Fibroblast of lung (primary cell): Measurements from ENCODE around the gene TTC31. TPM values are rescaled to one million over a fixed set of nuclear protein-coding genes. Genes with fewer than 3 reads are reported as not detected.

Experiments used
- DNase-seq, 2 donors: peaks; one replicate each; pipeline versions ENCODE4 v3.0.0 to v3.0.0-alpha.2; 2010; ENCODE audit warnings: low read depth in 2 of 2
- H2AFZ ChIP-seq: 2 replicates; pipeline ENCODE4 v1.5.1; 2012; ENCODE audit warnings: low read length, control low read depth, inconsistent platforms
- H3K27ac ChIP-seq: 2 replicates; pipeline ENCODE4 v1.5.1; 2011; ENCODE audit warnings: low read length, control low read depth; ENCODE audit not compliant: insufficient read depth
- H3K27me3 ChIP-seq: 2 replicates; pipeline ENCODE4 v1.5.1; 2011; ENCODE audit warnings: mild to moderate bottlenecking, low read length; ENCODE audit not compliant: control insufficient read depth, insufficient read depth
- H3K36me3 ChIP-seq: 2 replicates; pipeline ENCODE4 v1.5.1; 2011; ENCODE audit warnings: low read length; ENCODE audit not compliant: control insufficient read depth, insufficient read depth
- H3K4me1 ChIP-seq: 2 replicates; pipeline ENCODE4 v1.5.1; 2011; ENCODE audit warnings: low read length; ENCODE audit not compliant: control insufficient read depth, insufficient read depth; ENCODE audit errors: extremely low read depth
- H3K4me2 ChIP-seq: 2 replicates; pipeline ENCODE4 v1.5.1; 2011; ENCODE audit warnings: low read length, control low read depth; ENCODE audit not compliant: insufficient read depth; ENCODE audit errors: extremely low read depth
- H3K4me3 ChIP-seq, 4 experiments: fragments of 200-600 bp in 1 of 4; sonication (generic) in 1 of 4; replicated peaks in 1 of 4; 2 replicates each; pipeline ENCODE4 v1.5.1; 2011 to 2016; ENCODE audit warnings: low read length in 4 of 4, low read depth in 3 of 4, mild to moderate bottlenecking in 3 of 4, control low read depth in 2 of 4, inconsistent platforms in 1 of 4, mixed read lengths in 1 of 4; ENCODE audit not compliant: insufficient read depth in 1 of 4; ENCODE audit errors: control extremely low read depth in 1 of 4
- H3K79me2 ChIP-seq: 2 replicates; pipeline ENCODE4 v1.5.1; 2012; ENCODE audit warnings: mild to moderate bottlenecking, low read length, inconsistent platforms; ENCODE audit not compliant: control insufficient read depth, insufficient read depth
- H3K9ac ChIP-seq: 2 replicates; pipeline ENCODE4 v1.5.1; 2011; ENCODE audit warnings: mild to moderate bottlenecking, low read length, control low read depth; ENCODE audit not compliant: insufficient read depth
- H3K9me3 ChIP-seq: 2 replicates; pipeline ENCODE4 v1.5.1; 2012; ENCODE audit warnings: low read depth, low read length; ENCODE audit not compliant: control insufficient read depth, insufficient read depth
- H4K20me1 ChIP-seq: 2 replicates; pipeline ENCODE4 v1.5.1; 2011; ENCODE audit warnings: low read length; ENCODE audit not compliant: control insufficient read depth, insufficient read depth; ENCODE audit errors: extremely low read depth
- CTCF ChIP-seq, 2 donors: IDR thresholded peaks in 1 of 2; conservative IDR thresholded peaks in 1 of 2; 1 replicate in 1 of 2; 2 replicates in 1 of 2; pipeline ENCODE4 v1.5.1; 2011 to 2012; ENCODE audit warnings: low read length in 2 of 2, control low read depth in 1 of 2, inconsistent platforms in 1 of 2, low read depth in 1 of 2, mild to moderate bottlenecking in 1 of 2
- EZH2 ChIP-seq: IDR thresholded peaks from 2 replicates; pipeline ENCODE4 v1.5.1; 2012; ENCODE audit warnings: low read length, control low read depth, mild to moderate bottlenecking; ENCODE audit errors: missing control alignments
- polyA plus RNA-seq, 2 donors: library from polyadenylated mRNA; depleted of rRNA in 1 of 2; stranded (reverse) in 1 of 2; unstranded in 1 of 2; fragments of >200 nt; gene quantifications; 2 replicates each; pipeline ENCODE4 v1.2.1, GENCODE V29; 2011 to 2012; ENCODE audit warnings: missing spikeins in 1 of 2
- total RNA-seq: library from RNA; depleted of rRNA; stranded (reverse); fragments of >200 nt; gene quantifications from 2 replicates; pipeline ENCODE4 v1.2.1, GENCODE V29; 2014

TTC31 gene
- total and polyA plus RNA-seq, 2 donors (not counting 1 experiment from before 2014, with no cell fraction given) = 10.7 to 11.8 TPM

DNA sequence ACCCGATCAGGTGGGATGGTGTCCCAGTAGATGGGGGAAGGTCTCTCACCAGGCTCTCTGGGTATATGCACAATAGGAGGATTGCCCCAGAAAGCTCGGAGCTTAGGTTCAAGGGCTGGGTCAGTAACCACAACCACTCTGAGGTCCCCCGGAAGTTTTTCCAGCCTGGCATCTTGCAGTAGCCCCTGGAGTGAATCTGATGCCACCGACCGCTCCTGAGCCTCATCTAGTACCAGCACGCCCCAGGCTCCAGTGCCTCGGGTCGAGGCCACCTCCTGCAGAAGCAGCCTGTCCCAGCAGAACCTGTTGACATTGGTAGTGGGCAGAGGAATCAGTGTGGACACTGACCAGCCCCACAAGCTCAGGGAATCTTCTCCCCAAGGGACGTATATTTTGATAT is 41.1 kb downstream of the TTC31 start:
- no peak overlapping the region for H2AFZ ChIP-seq
- H3K27me3 ChIP-seq = peaks cover 18% of the 10 kb centered on the region
- H3K4me1 ChIP-seq = no peaks in the 10 kb centered on the region
- H3K27ac ChIP-seq = no peak overlapping the region
- H3K4me3 ChIP-seq = no peak overlapping the region
- TF ChIP-seq EZH2 = no peak
- TF ChIP-seq CTCF (conservative IDR thresholded peaks at IDR 0.05 in 1 of 2, IDR thresholded peaks at IDR 0.05 in 1 of 2; ENCODE audit: low read depth in 1 of 2, low read length in 2 of 2) = no peak
- no peak overlapping the region for H3K4me2 ChIP-seq
- H3K36me3 ChIP-seq = peaks cover 18% of the 10 kb centered on the region
- DNase-seq = no peak
- H3K9me3 ChIP-seq = no peaks in the 10 kb centered on the region
- H3K79me2 ChIP-seq = peaks cover 19% of the 10 kb centered on the region
- no peak overlapping the region for H3K9ac ChIP-seq
- H4K20me1 ChIP-seq = no peaks in the 10 kb centered on the region

- no peaks in the 10 kb centered on the region for H3K4me1 ChIP-seq
- no peak overlapping the region for H3K4me3 ChIP-seq
- H2AFZ ChIP-seq = no peak overlapping the region
- TF ChIP-seq CTCF (conservative IDR thresholded peaks at IDR 0.05 in 1 of 2, IDR thresholded peaks at IDR 0.05 in 1 of 2; ENCODE audit: low read depth in 1 of 2, low read length in 2 of 2) (no peak), EZH2 (no peak)
- H3K27ac ChIP-seq = no peak overlapping the region
- H3K4me2 ChIP-seq = no peak overlapping the region
- H3K27me3 ChIP-seq = peaks cover 7% of the 10 kb centered on the region
- H4K20me1 ChIP-seq = no peaks in the 10 kb centered on the region
- H3K79me2 ChIP-seq = peaks cover 23% of the 10 kb centered on the region
- H3K9ac ChIP-seq = no peak overlapping the region
- no peaks in the 10 kb centered on the region for H3K9me3 ChIP-seq
- DNase-seq = no peak
- H3K36me3 ChIP-seq = peaks cover 18% of the 10 kb centered on the region
These were observed 42.3 kb downstream of the TTC31 start for GRCh38 chr2:74524955-74525716.

- H4K20me1 ChIP-seq = no peaks in the 10 kb centered on the region
- no peaks in the 10 kb centered on the region for H3K27me3 ChIP-seq
- H3K9ac ChIP-seq = no peak within 1 kb of the TSS
- H3K4me3 ChIP-seq = no peak within 1 kb of the TSS
- no peak within 1 kb of the TSS for H3K27ac ChIP-seq
- H3K36me3 ChIP-seq = peaks cover 18% of the 10 kb centered on the region
- peak in 1 of 2 donors; percentile 44 for DNase-seq
- H3K4me2 ChIP-seq = no peak within 1 kb of the TSS
- peaks cover 5% of the 10 kb centered on the region for H3K4me1 ChIP-seq
- H3K79me2 ChIP-seq = peaks cover 25% of the 10 kb centered on the region
- H3K9me3 ChIP-seq = no peaks in the 10 kb centered on the region
- TF ChIP-seq EZH2 (no peak), CTCF (conservative IDR thresholded peaks at IDR 0.05 in 1 of 2, IDR thresholded peaks at IDR 0.05 in 1 of 2; ENCODE audit: low read depth in 1 of 2, low read length in 2 of 2) (no peak)
- no peak within 1 kb of the TSS for H2AFZ ChIP-seq
These were observed 43.1 kb downstream of the TTC31 start, which contains the start of gene DQX1 for GRCh38 chr2:74525717-74526648. TSS of gene DQX1 (minus strand) at chr2:74526231. CDS start at chr2:74525729, 502 bp downstream.
